GM10266 (cell line): ENCODE measurements around the gene BTBD17.

ENCODE experiments used
- DNase-seq: peaks from one replicate; pipeline ENCODE4 v3.0.0; 2012; ENCODE audit errors: extremely low spot score
- TF ChIP-seq, protein P1 (sequence below): IDR thresholded peaks from 2 replicates; pipeline ENCODE4 v1.5.1; 2012; ENCODE audit warnings: mild to moderate bottlenecking, low read depth; ENCODE audit not compliant: control insufficient read depth, insufficient read depth; ENCODE audit errors: missing control alignments

The BTBD17 gene

GRCh38 chr17:74404218-74404617 is 42.5 kb upstream of the BTBD17 start:
- TF ChIP-seq, protein P1, sequence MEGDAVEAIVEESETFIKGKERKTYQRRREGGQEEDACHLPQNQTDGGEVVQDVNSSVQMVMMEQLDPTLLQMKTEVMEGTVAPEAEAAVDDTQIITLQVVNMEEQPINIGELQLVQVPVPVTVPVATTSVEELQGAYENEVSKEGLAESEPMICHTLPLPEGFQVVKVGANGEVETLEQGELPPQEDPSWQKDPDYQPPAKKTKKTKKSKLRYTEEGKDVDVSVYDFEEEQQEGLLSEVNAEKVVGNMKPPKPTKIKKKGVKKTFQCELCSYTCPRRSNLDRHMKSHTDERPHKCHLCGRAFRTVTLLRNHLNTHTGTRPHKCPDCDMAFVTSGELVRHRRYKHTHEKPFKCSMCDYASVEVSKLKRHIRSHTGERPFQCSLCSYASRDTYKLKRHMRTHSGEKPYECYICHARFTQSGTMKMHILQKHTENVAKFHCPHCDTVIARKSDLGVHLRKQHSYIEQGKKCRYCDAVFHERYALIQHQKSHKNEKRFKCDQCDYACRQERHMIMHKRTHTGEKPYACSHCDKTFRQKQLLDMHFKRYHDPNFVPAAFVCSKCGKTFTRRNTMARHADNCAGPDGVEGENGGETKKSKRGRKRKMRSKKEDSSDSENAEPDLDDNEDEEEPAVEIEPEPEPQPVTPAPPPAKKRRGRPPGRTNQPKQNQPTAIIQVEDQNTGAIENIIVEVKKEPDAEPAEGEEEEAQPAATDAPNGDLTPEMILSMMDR, result no peak
- no peak for DNase-seq

GRCh38 chr17:74403512-74404137 is 42.0 kb upstream of the BTBD17 start:
- no peak for DNase-seq
- TF ChIP-seq, protein P1, result no peak

GRCh38 chr17:74402048-74402447 is 40.4 kb upstream of the BTBD17 start:
- DNase-seq, result no peak
- TF ChIP-seq, protein P1, result no peak

DNA sequence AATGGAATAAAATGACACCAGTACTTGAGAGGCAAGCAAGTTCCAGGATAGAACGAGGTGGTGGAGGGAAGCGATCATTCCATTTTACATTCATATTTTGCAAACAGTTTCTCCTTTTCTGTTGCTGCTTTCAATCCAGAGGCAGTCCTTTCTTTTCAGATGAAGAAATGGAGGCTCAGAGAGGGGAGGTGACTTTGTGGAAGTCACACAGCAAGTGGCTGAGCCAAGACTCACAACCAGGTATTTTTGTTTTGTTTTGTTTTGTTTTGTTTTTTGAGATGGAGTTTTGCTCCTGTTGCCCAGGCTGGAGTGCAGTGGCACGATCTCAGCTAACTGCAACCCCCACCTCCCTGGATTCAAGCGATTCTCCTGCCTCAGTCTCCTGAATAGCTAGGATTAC is 34.9 kb upstream of the BTBD17 start:
- no peak for DNase-seq
- TF ChIP-seq, protein P1, result no peak

DNA sequence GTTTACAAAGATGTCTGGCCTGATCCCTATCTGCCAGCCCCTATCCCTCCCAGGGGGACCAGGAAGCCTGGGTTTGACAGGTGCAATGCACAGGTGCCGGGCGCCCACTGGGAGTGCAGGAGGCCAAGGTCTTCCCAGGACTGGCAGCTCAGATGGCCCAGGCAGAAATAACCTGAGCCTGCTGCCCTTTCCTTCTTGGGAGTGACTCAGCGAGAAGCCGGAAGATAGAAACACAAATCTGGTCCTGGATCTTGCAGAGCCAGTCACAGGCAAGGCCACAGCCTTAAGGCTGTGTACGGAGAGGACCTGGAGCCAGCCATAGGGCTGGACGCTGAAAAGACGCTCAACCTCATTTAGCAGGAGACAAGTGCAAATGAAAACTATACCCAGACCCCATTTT is 33.3 kb upstream of the BTBD17 start:
- DNase-seq, result no peak
- TF ChIP-seq, protein P1, result no peak

GRCh38 chr17:74394275-74394950 is 32.7 kb upstream of the BTBD17 start:
- TF ChIP-seq, protein P1, result no peak
- no peak for DNase-seq

- TF ChIP-seq, protein P1, result no peak
- DNase-seq, result no peak
Measured at GRCh38 chr17:74393346-74393942, 31.8 kb upstream of the BTBD17 start.
